SJCRH30 (cell line): ENCODE results near the gene CD274. TPM values are rescaled to one million over a fixed set of nuclear protein-coding genes. Genes with fewer than 3 reads are reported as not detected.
"Not testable (repeated sequence)": the region's sequence is repeated elsewhere in the genome, so short reads cannot be mapped to it uniquely, and the experiment has no call there.

Source experiments
- DNase-seq, 2 experiments: peaks; one replicate each; pipeline ENCODE4 v3.0.0-alpha.2; 2015 to 2020
- H3K27ac ChIP-seq: fragments of 250-450 bp; sonication (Bioruptor Pico); 2 replicates; pipeline ENCODE4 v1.5.1; 2020; ENCODE audit warnings: mild to moderate bottlenecking, moderate library complexity
- H3K27me3 ChIP-seq: fragments of 250-450 bp; sonication (Bioruptor Pico); 2 replicates; pipeline ENCODE4 v1.5.1; 2020; ENCODE audit warnings: mild to moderate bottlenecking, moderate library complexity
- H3K36me3 ChIP-seq: fragments of 250-450 bp; sonication (Bioruptor Pico); 2 replicates; pipeline ENCODE4 v1.5.1; 2020; ENCODE audit warnings: mild to moderate bottlenecking, moderate library complexity
- H3K4me1 ChIP-seq: fragments of 250-450 bp; sonication (Bioruptor Pico); 2 replicates; pipeline ENCODE4 v1.5.1; 2020; ENCODE audit warnings: mild to moderate bottlenecking, moderate library complexity
- H3K4me3 ChIP-seq: fragments of 250-450 bp; sonication (Bioruptor Pico); 2 replicates; pipeline ENCODE4 v1.5.1; 2020; ENCODE audit warnings: mild to moderate bottlenecking, moderate library complexity
- H3K9me3 ChIP-seq: fragments of 250-450 bp; sonication (Bioruptor Pico); replicated peaks from 2 replicates; pipeline ENCODE4 v1.5.1; 2020; ENCODE audit warnings: mild to moderate bottlenecking, moderate library complexity
- total RNA-seq: library from RNA; depleted of rRNA; stranded (reverse); fragments of >200 nt; shearing (Covaris generic); gene quantifications from 2 replicates; pipeline ENCODE4 v1.2.3, GENCODE V29; 2014

Gene CD274
- total RNA-seq, 1 experiment from 2014 or later: 0.49 TPM

DNA sequence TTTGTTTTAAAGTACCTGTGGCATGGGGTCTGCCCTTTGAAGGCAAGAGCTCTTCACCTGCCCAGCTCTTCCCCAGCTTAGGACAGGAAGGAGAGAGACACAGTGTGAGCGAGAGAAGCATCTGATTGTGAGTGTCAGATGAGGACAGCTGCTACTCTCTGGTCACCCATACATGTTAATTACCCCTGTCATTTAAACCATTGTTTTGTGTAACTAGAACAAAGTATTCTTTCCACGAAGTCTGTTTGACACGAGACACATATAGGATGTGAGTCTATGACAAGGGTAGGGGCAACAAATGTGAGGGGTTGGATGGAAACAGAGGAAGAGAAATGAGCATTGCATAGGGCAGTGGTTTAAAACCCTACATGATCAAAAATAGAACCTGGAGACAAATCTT lies 3.0 kb upstream of the CD274 start:
- no peak overlapping the region for H3K27ac ChIP-seq
- no peaks in the 10 kb centered on the region for H3K36me3 ChIP-seq
- H3K27me3 ChIP-seq: no peaks in the 10 kb centered on the region
- no peak for DNase-seq
- H3K9me3 ChIP-seq: no peaks in the 10 kb centered on the region
- no peaks in the 10 kb centered on the region for H3K4me1 ChIP-seq
- no peak overlapping the region for H3K4me3 ChIP-seq

DNA sequence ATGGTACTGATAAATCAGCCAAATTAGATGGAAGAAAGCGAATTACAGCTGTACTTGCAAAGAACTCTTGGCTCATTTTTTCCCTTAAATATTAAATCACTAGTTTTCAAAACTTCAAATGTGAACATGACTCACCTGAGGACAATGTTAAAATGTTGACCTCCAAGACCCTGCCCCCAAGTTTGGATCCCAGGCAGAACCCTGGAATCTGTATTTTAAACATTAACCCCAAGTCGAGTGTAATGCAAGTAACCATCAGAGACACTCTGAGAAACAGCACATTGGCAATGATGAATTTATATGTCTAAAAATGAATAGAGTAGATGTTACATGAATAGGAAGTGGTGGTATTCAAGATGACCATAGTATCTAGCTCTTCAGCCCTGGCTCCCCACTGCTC lies 2.3 kb upstream of the CD274 start:
- no peak overlapping the region for H3K27ac ChIP-seq

DNA sequence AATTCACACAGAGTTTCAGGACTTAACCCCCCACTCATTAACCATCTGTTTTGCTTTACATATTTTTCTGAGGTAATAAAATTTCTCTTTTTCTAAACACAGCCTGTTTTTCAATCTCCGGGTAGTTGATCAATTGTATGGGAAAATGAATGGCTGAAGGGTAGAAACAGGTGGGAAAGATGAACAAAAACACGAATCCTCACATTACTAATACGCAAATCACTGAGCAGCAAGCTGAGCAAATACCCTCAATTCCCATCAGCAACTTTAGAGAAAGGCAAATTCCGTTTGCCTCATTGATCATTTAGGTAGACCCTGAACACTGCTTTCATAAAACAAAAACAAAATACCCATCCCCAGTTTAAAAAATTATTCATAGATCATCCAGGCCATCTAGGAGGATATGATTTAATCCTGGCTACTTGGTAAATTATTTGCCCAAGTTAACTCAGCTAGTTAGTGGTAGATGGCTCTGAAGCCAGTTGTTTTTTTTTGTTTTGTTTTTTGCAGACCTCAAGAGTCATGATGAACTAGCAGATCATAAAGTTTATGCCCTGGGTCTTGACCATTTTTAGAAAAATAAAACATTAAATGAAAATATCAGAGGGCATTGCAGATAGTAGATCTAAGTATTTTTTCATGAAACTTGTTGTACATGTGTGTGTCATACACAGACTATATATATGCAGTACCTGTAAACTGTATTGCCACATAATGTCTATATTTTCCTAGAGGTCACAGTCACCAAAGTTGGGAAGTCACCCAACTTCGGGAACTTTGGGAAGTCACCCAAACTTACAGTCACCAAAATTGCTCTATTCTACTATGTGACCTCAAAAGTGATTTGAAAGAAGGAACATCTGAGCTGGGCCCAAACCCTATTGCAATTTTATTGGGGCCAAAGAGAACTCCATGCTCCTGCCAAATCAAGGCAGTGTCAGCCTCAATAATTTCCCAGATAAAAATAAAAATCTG lies 1.6 kb upstream of the CD274 start:
- Histone ChIP-seq H3K27ac (no peak overlapping the region), H3K9me3 (no peaks in the 10 kb centered on the region), H3K4me3 (no peak overlapping the region), H3K36me3 (no peaks in the 10 kb centered on the region), H3K27me3 (no peaks in the 10 kb centered on the region), H3K4me1 (no peaks in the 10 kb centered on the region)
- no peak for DNase-seq

More for the DNA sequence above, 2.3 kb upstream of the CD274 start:
- no peak overlapping the region for H3K4me3 ChIP-seq
- H3K9me3 ChIP-seq: no peaks in the 10 kb centered on the region
- no peak for DNase-seq
- H3K4me1 ChIP-seq: no peaks in the 10 kb centered on the region
- H3K36me3 ChIP-seq: no peaks in the 10 kb centered on the region
- no peaks in the 10 kb centered on the region for H3K27me3 ChIP-seq

DNA sequence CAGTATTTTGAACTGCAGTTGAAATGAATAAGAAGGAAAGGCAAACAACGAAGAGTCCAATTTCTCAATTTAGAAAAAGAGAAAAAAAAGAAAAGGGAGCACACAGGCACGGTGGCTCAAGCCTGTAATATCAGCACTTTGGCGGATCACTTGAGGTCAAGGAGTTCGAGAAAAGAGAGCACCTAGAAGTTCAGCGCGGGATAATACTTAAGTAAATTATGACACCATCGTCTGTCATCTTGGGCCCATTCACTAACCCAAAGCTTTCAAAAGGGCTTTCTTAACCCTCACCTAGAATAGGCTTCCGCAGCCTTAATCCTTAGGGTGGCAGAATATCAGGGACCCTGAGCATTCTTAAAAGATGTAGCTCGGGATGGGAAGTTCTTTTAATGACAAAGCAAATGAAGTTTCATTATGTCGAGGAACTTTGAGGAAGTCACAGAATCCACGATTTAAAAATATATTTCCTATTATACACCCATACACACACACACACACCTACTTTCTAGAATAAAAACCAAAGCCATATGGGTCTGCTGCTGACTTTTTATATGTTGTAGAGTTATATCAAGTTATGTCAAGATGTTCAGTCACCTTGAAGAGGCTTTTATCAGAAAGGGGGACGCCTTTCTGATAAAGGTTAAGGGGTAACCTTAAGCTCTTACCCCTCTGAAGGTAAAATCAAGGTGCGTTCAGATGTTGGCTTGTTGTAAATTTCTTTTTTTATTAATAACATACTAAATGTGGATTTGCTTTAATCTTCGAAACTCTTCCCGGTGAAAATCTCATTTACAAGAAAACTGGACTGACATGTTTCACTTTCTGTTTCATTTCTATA lies 602 bp upstream of the CD274 start:
- H3K36me3 ChIP-seq: no peaks in the 10 kb centered on the region
- no peak for DNase-seq
- H3K4me1 ChIP-seq: no peaks in the 10 kb centered on the region
- H3K9me3 ChIP-seq: no peaks in the 10 kb centered on the region
- no peaks in the 10 kb centered on the region for H3K27me3 ChIP-seq
- H3K27ac ChIP-seq: no peak overlapping the region
- H3K4me3 ChIP-seq: peak overlapping the region; percentile 42

DNA sequence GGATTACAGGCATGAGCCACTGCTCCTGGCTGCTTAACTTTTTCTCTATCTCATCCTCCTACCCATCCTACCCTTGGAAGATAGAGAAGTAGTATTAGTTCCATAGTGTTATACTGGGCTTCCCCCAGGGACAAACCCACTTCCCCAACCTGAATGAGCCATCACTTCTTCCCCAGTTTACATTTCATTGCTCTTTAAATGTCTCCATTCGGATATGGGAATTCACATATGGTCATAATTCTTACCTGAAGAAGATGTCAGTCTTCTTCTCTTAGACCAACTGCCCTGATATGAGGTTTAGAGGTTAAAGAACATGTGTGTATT lies 1.9 kb downstream of the CD274 start:
- Histone ChIP-seq H3K36me3 (no peaks in the 10 kb centered on the region), H3K9me3 (no peaks in the 10 kb centered on the region), H3K4me1 (no peaks in the 10 kb centered on the region), H3K27me3 (no peaks in the 10 kb centered on the region), H3K4me3 (no peak overlapping the region), H3K27ac (no peak overlapping the region)
- DNase-seq: no peak

DNA sequence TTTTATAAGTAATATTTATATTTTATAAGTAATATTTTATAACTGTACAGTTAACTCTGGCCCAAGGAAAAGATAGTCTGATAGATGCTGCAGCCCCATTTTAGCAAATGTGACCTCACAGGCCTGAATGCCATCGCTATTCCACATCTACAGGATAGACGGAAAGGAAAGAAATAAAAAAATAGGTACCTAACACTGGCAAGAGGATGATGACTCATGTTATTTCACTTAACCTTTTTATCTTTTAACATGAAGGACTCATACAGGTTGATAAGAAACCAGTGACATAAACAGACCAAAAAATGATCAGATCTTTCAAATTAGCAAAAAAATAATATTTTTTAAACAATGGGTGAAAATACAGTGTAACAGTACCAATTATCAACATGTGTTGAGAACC lies 2.7 kb downstream of the CD274 start:
- DNase-seq: no peak
- Histone ChIP-seq H3K4me1 (no peaks in the 10 kb centered on the region), H3K4me3 (no peak overlapping the region), H3K9me3 (no peaks in the 10 kb centered on the region), H3K27ac (no peak overlapping the region), H3K27me3 (no peaks in the 10 kb centered on the region), H3K36me3 (no peaks in the 10 kb centered on the region)

DNA sequence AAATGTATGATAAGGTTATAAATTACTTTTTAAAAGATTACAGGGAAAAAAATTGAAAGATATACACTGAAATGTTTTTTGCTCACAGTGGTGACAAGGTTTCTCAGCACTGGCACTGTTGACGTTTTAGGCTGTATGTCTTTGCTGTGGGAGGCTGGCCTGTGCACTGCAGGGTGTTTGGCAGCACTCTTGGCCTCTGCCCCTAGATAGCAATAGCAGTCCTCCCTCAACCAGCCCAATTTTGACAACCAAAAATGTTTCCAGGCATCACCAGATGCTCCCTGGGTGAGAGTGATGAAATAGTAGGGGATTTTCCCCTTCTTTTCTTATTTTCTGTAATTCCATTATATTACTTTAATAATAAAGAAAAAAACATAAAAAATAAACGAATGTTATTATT lies 3.3 kb downstream of the CD274 start:
- Histone ChIP-seq H3K27ac (no peak overlapping the region), H3K4me1 (no peaks in the 10 kb centered on the region), H3K36me3 (no peaks in the 10 kb centered on the region), H3K27me3 (no peaks in the 10 kb centered on the region), H3K9me3 (no peaks in the 10 kb centered on the region), H3K4me3 (no peak overlapping the region)
- DNase-seq: no peak

DNA sequence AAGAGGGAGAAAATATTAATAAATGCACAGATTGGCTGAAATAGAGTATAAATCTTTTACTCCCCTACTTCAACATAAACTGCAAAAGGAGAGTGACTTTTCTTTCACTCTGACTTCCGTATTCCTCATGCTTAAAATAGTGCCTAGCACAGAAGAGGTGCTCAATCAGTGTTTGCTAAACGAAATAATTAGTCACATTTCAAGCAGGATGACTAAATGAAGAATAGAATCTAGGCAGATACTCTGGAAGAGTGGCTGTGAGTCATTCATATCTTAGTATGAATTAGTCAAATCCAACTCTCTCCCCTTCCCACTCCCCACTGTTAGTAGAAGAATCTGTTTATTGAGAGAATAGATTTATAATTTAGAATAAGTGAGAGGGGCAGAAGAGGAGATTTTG lies 4.8 kb downstream of the CD274 start:
- no peak overlapping the region for H3K27ac ChIP-seq
- DNase-seq: no peak
- H3K4me3 ChIP-seq: no peak overlapping the region

DNA sequence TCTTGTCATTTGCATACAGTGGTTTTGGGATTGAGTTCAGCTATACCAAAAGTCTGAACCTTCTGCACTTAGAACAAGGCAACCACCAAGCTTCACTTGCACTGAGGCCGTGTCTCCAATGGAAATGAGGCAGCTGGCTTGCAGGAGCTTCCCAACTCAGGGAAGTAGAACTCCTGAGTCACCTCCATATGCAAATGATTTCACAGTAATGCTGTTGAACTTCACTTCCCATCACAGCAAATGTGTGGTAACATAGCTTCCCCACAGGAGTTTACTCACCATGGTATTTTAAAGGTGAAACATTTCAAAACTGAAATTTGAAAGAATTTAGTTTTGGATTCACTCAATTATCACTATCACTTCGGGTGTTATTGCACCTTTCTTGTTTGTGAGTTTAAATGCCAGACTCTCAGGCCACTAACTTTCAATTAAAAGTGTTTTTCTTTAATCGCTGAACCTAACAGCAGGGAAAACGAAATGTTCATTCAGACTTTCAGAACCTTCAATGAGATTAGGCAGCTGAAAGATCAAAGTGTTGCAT lies 9.0 kb downstream of the CD274 start:
- no peaks in the 10 kb centered on the region for H3K27me3 ChIP-seq
- H3K4me3 ChIP-seq: no peak overlapping the region
- DNase-seq: no peak
- no peaks in the 10 kb centered on the region for H3K4me1 ChIP-seq
- H3K9me3 ChIP-seq: no peaks in the 10 kb centered on the region
- no peaks in the 10 kb centered on the region for H3K36me3 ChIP-seq
- H3K27ac ChIP-seq: no peak overlapping the region

More for the DNA sequence above, 4.8 kb downstream of the CD274 start:
- no peaks in the 10 kb centered on the region for H3K36me3 ChIP-seq
- H3K27me3 ChIP-seq: no peaks in the 10 kb centered on the region
- H3K9me3 ChIP-seq: no peaks in the 10 kb centered on the region
- no peaks in the 10 kb centered on the region for H3K4me1 ChIP-seq

DNA sequence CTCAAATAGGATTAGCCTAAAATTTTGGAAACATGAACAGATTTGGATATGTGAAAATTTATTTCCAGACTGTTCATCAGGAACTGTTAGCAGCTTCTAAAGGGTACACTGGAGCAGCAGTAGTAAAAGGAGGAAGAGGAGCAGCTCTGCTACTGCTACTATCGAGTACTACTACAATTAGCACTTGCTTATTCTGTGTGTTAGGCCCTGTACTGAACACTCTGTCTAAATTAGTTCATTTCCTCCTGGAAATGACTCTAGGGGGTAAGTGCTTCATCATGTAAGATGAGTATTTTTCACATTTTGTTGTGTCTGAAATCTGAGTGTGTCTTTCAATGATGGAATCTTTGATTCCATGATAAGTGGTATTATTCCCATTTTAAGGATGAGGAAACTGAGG lies 9.8 kb downstream of the CD274 start:
- no peak overlapping the region for H3K27ac ChIP-seq
- H3K9me3 ChIP-seq: no peaks in the 10 kb centered on the region
- no peak overlapping the region for H3K4me3 ChIP-seq
- H3K27me3 ChIP-seq: no peaks in the 10 kb centered on the region
- H3K36me3 ChIP-seq: no peaks in the 10 kb centered on the region
- DNase-seq: no peak
- H3K4me1 ChIP-seq: no peaks in the 10 kb centered on the region

DNA sequence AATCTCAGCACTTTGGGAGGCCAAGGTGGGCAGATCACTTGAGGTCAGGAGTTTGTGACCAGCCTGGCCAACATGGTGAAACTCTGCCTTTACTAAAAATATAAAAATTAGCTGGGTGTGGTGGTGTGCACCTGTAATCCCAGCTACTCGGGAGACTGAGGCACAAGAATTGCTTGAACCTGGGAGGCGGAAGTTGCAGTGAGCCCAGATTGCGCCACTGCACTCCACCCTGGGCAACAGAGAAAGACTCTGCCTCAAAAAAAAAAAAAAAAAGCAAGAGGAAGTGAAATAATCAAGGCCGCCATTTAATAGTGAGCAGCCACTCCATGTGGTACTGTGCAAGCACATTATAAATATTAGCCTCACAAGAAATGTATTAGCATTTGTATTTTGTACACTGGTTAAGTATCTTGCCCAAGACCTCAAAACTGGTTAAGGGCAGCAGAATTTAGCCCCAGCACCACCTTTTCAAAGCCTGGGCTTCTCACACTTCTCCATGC lies 14.5 kb downstream of the CD274 start:
- not testable (repeated sequence) for H3K36me3 ChIP-seq, DNase-seq, H3K27me3 ChIP-seq

DNA sequence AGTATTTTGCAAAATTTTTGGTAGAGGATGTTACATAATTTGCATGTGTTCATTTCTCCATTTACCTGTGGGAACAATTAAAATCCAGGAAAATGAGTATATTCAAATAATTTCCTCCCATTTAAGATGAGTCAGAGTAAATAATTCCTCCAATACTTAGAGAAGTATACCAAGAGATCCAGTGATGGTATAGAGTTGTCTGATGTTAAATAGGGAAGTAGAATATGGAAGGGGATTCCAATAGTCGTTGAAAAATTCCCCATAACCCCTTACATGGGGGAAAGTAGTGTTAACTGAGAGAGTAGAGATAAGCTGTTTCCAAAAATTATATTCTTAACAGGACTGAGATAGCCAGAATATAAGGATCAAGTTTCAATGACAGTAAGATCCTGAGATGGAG lies 15.7 kb downstream of the CD274 start:
- Histone ChIP-seq H3K4me3 (no peak overlapping the region), H3K9me3 (no peaks in the 10 kb centered on the region), H3K27ac (no peak overlapping the region), H3K4me1 (peaks cover 6% of the 10 kb centered on the region; the same call in 1 of the 2 replicates), H3K27me3 (no peaks in the 10 kb centered on the region), H3K36me3 (no peaks in the 10 kb centered on the region)
- no peak for DNase-seq

More for the DNA sequence above, 14.5 kb downstream of the CD274 start:
- not testable (repeated sequence) for H3K27ac ChIP-seq, H3K4me1 ChIP-seq, H3K9me3 ChIP-seq, H3K4me3 ChIP-seq

DNA sequence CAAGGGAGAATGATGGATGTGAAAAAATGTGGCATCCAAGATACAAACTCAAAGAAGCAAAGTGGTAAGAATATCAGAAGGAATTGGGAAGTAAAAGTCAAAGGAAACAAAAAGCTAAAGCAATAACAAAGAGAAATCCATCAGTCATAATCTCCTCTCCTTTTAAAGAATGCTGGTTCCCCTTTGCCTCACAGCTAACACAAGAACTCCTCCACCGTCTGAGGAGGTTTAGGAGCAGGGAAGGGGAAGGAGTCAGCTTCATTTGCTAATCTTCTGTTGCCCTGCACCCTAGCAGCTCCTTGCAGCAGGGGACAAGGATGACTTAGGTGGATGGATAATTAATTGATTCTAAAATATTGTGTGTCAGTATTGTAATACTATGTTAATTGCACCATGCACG lies 16.4 kb downstream of the CD274 start:
- Histone ChIP-seq H3K9me3 (no peaks in the 10 kb centered on the region), H3K27me3 (no peaks in the 10 kb centered on the region), H3K27ac (no peak overlapping the region), H3K36me3 (no peaks in the 10 kb centered on the region), H3K4me3 (no peak overlapping the region), H3K4me1 (peaks cover 6% of the 10 kb centered on the region; the same call in 1 of the 2 replicates)
- no peak for DNase-seq

DNA sequence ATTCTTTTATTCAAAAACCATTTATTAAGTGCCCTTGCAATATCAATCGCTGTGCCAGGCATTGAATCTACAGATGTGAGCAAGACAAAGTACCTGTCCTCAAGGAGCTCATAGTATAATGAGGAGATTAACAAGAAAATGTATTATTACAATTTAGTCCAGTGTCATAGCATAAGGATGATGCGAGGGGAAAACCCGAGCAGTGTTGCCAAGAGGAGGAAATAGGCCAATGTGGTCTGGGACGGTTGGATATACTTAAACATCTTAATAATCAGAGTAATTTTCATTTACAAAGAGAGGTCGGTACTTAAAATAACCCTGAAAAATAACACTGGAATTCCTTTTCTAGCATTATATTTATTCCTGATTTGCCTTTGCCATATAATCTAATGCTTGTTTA lies 18.5 kb downstream of the CD274 start:
- no peak for DNase-seq
- no peaks in the 10 kb centered on the region for H3K9me3 ChIP-seq
- no peaks in the 10 kb centered on the region for H3K36me3 ChIP-seq
- no peaks in the 10 kb centered on the region for H3K27me3 ChIP-seq
- no peak overlapping the region for H3K27ac ChIP-seq
- H3K4me1 ChIP-seq: peaks cover 6% of the 10 kb centered on the region; the same call in 1 of the 2 replicates
- H3K4me3 ChIP-seq: no peak overlapping the region

DNA sequence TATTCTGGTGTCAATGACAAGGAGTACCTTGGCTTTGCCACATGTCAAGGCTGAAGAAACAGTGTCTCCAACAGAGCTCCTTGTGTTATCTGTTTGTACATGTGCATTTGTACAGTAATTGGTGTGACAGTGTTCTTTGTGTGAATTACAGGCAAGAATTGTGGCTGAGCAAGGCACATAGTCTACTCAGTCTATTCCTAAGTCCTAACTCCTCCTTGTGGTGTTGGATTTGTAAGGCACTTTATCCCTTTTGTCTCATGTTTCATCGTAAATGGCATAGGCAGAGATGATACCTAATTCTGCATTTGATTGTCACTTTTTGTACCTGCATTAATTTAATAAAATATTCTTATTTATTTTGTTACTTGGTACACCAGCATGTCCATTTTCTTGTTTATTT lies 19.8 kb downstream of the CD274 start:
- Histone ChIP-seq H3K9me3 (no peaks in the 10 kb centered on the region), H3K4me1 (peaks cover 6% of the 10 kb centered on the region; the same call in 1 of the 2 replicates), H3K27ac (no peak overlapping the region), H3K4me3 (no peak overlapping the region), H3K36me3 (no peaks in the 10 kb centered on the region), H3K27me3 (no peaks in the 10 kb centered on the region)
- peak in 1 of 2 experiments; percentile 24 for DNase-seq
